Liver (tissue), 9 donors: ENCODE results near the gene TMEM109. TPM values are rescaled to one million over a fixed set of nuclear protein-coding genes. Genes with fewer than 3 reads are reported as not detected.

Source experiments
- DNase-seq: peaks from one replicate; pipeline ENCODE4 v3.0.0-alpha.2; 2017; ENCODE audit warnings: low spot score
- H3K27ac ChIP-seq, 2 donors: one replicate each; pipeline ENCODE4 v1.7.0; 2013; ENCODE audit warnings: inconsistent platforms in 2 of 2, low read length in 2 of 2, control low read depth in 1 of 2, low read depth in 1 of 2, mild to moderate bottlenecking in 1 of 2
- H3K27me3 ChIP-seq, 4 donors: one replicate each; pipeline versions ENCODE4 v1.6.1 to v1.7.0; 2013; ENCODE audit warnings: low read length in 3 of 4, inconsistent platforms in 1 of 4, mild to moderate bottlenecking in 1 of 4, moderate library complexity in 1 of 4; ENCODE audit not compliant: control insufficient read depth in 4 of 4, insufficient read depth in 4 of 4
- H3K36me3 ChIP-seq, 4 donors: one replicate each; pipeline versions ENCODE4 v1.6.1 to v1.7.0; 2013; ENCODE audit warnings: low read length in 3 of 4, mild to moderate bottlenecking in 3 of 4, low read depth in 1 of 4, moderate library complexity in 1 of 4; ENCODE audit not compliant: control insufficient read depth in 4 of 4, insufficient read depth in 3 of 4
- H3K4me1 ChIP-seq, 4 donors: one replicate each; pipeline versions ENCODE4 v1.6.1 to v1.7.0; 2013; ENCODE audit warnings: low read length in 3 of 4, mild to moderate bottlenecking in 3 of 4, moderate library complexity in 1 of 4; ENCODE audit not compliant: control insufficient read depth in 4 of 4, insufficient read depth in 4 of 4
- H3K4me3 ChIP-seq, 3 donors: one replicate each; pipeline versions ENCODE4 v1.6.1 to v1.7.0; 2013; ENCODE audit warnings: low read length in 3 of 3, control low read depth in 1 of 3, low read depth in 1 of 3, mild to moderate bottlenecking in 1 of 3
- H3K9ac ChIP-seq, 2 donors: one replicate each; pipeline ENCODE4 v1.7.0; 2013; ENCODE audit warnings: low read length in 2 of 2, mild to moderate bottlenecking in 2 of 2, moderate library complexity in 2 of 2, control low read depth in 1 of 2, low read depth in 1 of 2
- H3K9me3 ChIP-seq, 4 donors: one replicate each; pipeline versions ENCODE4 v1.6.1 to v1.7.0; 2013; ENCODE audit warnings: low read length in 3 of 4; ENCODE audit not compliant: control insufficient read depth in 4 of 4
- ATF3 ChIP-seq: IDR thresholded peaks from 2 replicates; pipeline ENCODE4 v1.6.1; 2016; ENCODE audit warnings: antibody characterized with exemption
- EGR1 ChIP-seq, 2 donors: IDR thresholded peaks; 2 replicates each; pipeline ENCODE4 v1.6.1; 2016 to 2018; ENCODE audit warnings: antibody characterized with exemption in 2 of 2, low read depth in 2 of 2
- FOXA1 ChIP-seq: IDR thresholded peaks from 2 replicates; pipeline ENCODE4 v1.6.1; 2016; ENCODE audit warnings: antibody characterized with exemption
- FOXA2 ChIP-seq: IDR thresholded peaks from 2 replicates; pipeline ENCODE4 v1.6.1; 2016; ENCODE audit warnings: antibody characterized with exemption
- GABPA ChIP-seq, 2 donors: IDR thresholded peaks in 1 of 2; conservative IDR thresholded peaks in 1 of 2; 2 replicates each; pipeline ENCODE4 v1.6.1; 2016; ENCODE audit warnings: antibody characterized with exemption in 2 of 2, mild to moderate bottlenecking in 1 of 2, moderate library complexity in 1 of 2
- HNF4A ChIP-seq, 2 donors: conservative IDR thresholded peaks; 2 replicates each; pipeline ENCODE4 v1.6.1; 2016; ENCODE audit warnings: antibody characterized with exemption in 2 of 2, mild to moderate bottlenecking in 2 of 2
- HNF4G ChIP-seq: IDR thresholded peaks from 2 replicates; pipeline ENCODE4 v1.6.1; 2016; ENCODE audit warnings: antibody characterized with exemption
- JUND ChIP-seq, 2 donors: IDR thresholded peaks; 2 replicates each; pipeline ENCODE4 v1.6.1; 2016; ENCODE audit warnings: antibody characterized with exemption in 2 of 2
- MAX ChIP-seq: IDR thresholded peaks from 2 replicates; pipeline ENCODE4 v1.6.1; 2016; ENCODE audit warnings: antibody characterized with exemption
- NR2F2 ChIP-seq: IDR thresholded peaks from 2 replicates; pipeline ENCODE4 v1.6.1; 2016; ENCODE audit warnings: antibody characterized with exemption
- RAD21 ChIP-seq, 2 donors: IDR thresholded peaks; 2 replicates each; pipeline ENCODE4 v1.6.1; 2016; ENCODE audit warnings: antibody characterized with exemption in 2 of 2, mild to moderate bottlenecking in 2 of 2
- REST ChIP-seq: IDR thresholded peaks from 2 replicates; pipeline ENCODE4 v1.6.1; 2016; ENCODE audit warnings: antibody characterized with exemption, mild to moderate bottlenecking
- RXRA ChIP-seq, 2 donors: IDR thresholded peaks; 2 replicates each; pipeline ENCODE4 v1.6.1; 2017 to 2018; ENCODE audit warnings: antibody characterized with exemption in 2 of 2, mild to moderate bottlenecking in 1 of 2
- TAF1 ChIP-seq: conservative IDR thresholded peaks from 2 replicates; pipeline ENCODE4 v1.6.1; 2016; ENCODE audit warnings: antibody characterized with exemption, mild to moderate bottlenecking
- YY1 ChIP-seq: IDR thresholded peaks from 2 replicates; pipeline ENCODE4 v1.6.1; 2016; ENCODE audit warnings: antibody characterized with exemption, mild to moderate bottlenecking
- ZBTB33 ChIP-seq: IDR thresholded peaks from 2 replicates; pipeline ENCODE4 v1.6.1; 2016; ENCODE audit warnings: antibody characterized with exemption
- WGBS: extraction: QIAGEN DNeasy Blood & Tissue Kit; methylation state at CpG from one replicate; pipeline ENCODE4 v1.1.7; 2013; 5-methylcytosine and 5-hydroxymethylcytosine counted together
- polyA plus RNA-seq, 2 donors: library from polyadenylated mRNA; stranded (reverse) in 1 of 2; unstranded in 1 of 2; fragments of 200-250 nt in 1 of 2; fragments of >200 nt in 1 of 2; fragmentation: Nextera tagmentation in 1 of 2; extraction: Ambion mirVana in 1 of 2; gene quantifications; one replicate each; pipeline versions ENCODE4 v1.2.1 to v1.2.3, GENCODE V29; 2013 to 2015
- total RNA-seq, 2 donors: library from RNA; depleted of rRNA; stranded (reverse); fragments of >200 nt; gene quantifications; one replicate each; pipeline ENCODE4 v1.2.3, GENCODE V29; 2014
- TF ChIP-seq, protein P1 (sequence below): fragments of 150-350 bp; IDR thresholded peaks from 2 replicates; pipeline ENCODE4 v1.5.1; 2017; ENCODE audit warnings: improper control_type of control experiment, low read depth, low read length; ENCODE audit not compliant: missing input control
- donor health status: healthy.
- donor health status: healthy.
- donor health status: healthy.
- donor health status: healthy.
- donor health status: healthy.

Gene TMEM109
- total and polyA plus RNA-seq, 4 donors: 20.6 to 40.3 (median 30.6) TPM

- Histone ChIP-seq H3K4me3 (no peak overlapping the region), H3K9ac (no peak overlapping the region), H3K36me3 (peaks cover 2 to 22% (median 17%) of the 10 kb centered on the region in 4 donors), H3K4me1 (no peaks in the 10 kb centered on the region), H3K9me3 (no peaks in the 10 kb centered on the region), H3K27me3 (no peaks in the 10 kb centered on the region), H3K27ac (no peak overlapping the region)
- TF ChIP-seq TAF1 (no peak), RXRA (IDR thresholded peaks at IDR 0.05) (no peak), NR2F2 (no peak), HNF4A (conservative IDR thresholded peaks at IDR 0.05) (no peak), RAD21 (IDR thresholded peaks at IDR 0.05) (no peak), HNF4G (no peak), GABPA (IDR thresholded peaks at IDR 0.05 in 1 of 2, conservative IDR thresholded peaks at IDR 0.05 in 1 of 2) (no peak), MAX (no peak), FOXA1 (no peak), JUND (IDR thresholded peaks at IDR 0.05) (no peak), EGR1 (IDR thresholded peaks at IDR 0.05; ENCODE audit: low read depth in 2 of 2) (no peak), YY1 (no peak)
- TF ChIP-seq, protein P1, sequence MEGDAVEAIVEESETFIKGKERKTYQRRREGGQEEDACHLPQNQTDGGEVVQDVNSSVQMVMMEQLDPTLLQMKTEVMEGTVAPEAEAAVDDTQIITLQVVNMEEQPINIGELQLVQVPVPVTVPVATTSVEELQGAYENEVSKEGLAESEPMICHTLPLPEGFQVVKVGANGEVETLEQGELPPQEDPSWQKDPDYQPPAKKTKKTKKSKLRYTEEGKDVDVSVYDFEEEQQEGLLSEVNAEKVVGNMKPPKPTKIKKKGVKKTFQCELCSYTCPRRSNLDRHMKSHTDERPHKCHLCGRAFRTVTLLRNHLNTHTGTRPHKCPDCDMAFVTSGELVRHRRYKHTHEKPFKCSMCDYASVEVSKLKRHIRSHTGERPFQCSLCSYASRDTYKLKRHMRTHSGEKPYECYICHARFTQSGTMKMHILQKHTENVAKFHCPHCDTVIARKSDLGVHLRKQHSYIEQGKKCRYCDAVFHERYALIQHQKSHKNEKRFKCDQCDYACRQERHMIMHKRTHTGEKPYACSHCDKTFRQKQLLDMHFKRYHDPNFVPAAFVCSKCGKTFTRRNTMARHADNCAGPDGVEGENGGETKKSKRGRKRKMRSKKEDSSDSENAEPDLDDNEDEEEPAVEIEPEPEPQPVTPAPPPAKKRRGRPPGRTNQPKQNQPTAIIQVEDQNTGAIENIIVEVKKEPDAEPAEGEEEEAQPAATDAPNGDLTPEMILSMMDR: no peak
- no peak for DNase-seq
- WGBS: 88% methylated on average over 5 of the region's 5 CpGs
Observed at GRCh38 chr11:60878245-60879101, 35.5 kb upstream of the TMEM109 start.

DNA sequence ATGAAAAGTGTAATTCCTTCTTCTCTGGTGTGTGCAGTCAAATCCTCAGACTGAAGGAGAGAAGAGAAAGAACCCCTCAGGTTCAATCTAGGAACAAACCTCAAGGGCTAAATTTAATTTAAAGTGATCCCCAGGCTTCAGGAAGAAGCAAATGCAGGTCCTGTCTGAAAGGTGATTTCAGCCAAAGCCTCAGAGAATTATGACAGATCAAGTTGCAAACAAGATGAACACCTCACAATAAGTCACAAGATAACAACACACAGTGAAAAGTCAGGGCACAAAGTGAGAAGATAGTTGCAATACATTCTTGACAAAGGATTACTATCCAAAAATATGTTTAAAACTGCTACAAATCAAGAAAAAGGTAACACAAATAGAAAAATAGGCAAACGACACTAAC, 34.9 kb upstream of the TMEM109 start:
- TF ChIP-seq ATF3: no peak
- no peak for TF ChIP-seq ZBTB33
- no peak for TF ChIP-seq TAF1
- TF ChIP-seq HNF4A (conservative IDR thresholded peaks at IDR 0.05): no peak
- no peak for TF ChIP-seq RAD21 (IDR thresholded peaks at IDR 0.05)
- no peak for TF ChIP-seq FOXA1
- TF ChIP-seq HNF4G: no peak
- TF ChIP-seq EGR1 (IDR thresholded peaks at IDR 0.05; ENCODE audit: low read depth in 2 of 2): no peak
- no peak for TF ChIP-seq FOXA2
- TF ChIP-seq NR2F2: no peak
- no peak for TF ChIP-seq RXRA (IDR thresholded peaks at IDR 0.05)
- TF ChIP-seq MAX: no peak
- TF ChIP-seq, protein P1: no peak
- TF ChIP-seq REST: no peak
- Histone ChIP-seq H3K9me3 (no peaks in the 10 kb centered on the region), H3K4me1 (no peaks in the 10 kb centered on the region), H3K27me3 (no peaks in the 10 kb centered on the region), H3K27ac (no peak overlapping the region), H3K36me3 (peaks cover 2 to 22% (median 17%) of the 10 kb centered on the region in 4 donors), H3K4me3 (no peak overlapping the region), H3K9ac (no peak overlapping the region)
- WGBS: 94% methylated on average over 1 of the region's 1 CpG
- no peak for DNase-seq
